Endometrial microvascular endothelial cells (primary cell): ENCODE measurements around the gene COL21A1. TPM values are rescaled to one million over a fixed set of nuclear protein-coding genes. Genes with fewer than 3 reads are reported as not detected.

Experiments used
- in situ Hi-C: cut with HindIII; loops from 2 replicates; pipeline ENCODE4 v1.10.0; 2017; ENCODE audit warnings: low sequenced_read_pairs, low pct_unique_long_range_greater_than_20kb; ENCODE audit errors: inconsistent ontology term
- total RNA-seq: library from RNA; depleted of rRNA; stranded (reverse); fragments of >200 nt; gene quantifications from one replicate; pipeline ENCODE4 v1.2.3, GENCODE V29; 2015; ENCODE audit errors: inconsistent ontology term

Gene COL21A1
- total RNA-seq, 1 donor from 2014 or later, result 0.65 TPM

DNA sequence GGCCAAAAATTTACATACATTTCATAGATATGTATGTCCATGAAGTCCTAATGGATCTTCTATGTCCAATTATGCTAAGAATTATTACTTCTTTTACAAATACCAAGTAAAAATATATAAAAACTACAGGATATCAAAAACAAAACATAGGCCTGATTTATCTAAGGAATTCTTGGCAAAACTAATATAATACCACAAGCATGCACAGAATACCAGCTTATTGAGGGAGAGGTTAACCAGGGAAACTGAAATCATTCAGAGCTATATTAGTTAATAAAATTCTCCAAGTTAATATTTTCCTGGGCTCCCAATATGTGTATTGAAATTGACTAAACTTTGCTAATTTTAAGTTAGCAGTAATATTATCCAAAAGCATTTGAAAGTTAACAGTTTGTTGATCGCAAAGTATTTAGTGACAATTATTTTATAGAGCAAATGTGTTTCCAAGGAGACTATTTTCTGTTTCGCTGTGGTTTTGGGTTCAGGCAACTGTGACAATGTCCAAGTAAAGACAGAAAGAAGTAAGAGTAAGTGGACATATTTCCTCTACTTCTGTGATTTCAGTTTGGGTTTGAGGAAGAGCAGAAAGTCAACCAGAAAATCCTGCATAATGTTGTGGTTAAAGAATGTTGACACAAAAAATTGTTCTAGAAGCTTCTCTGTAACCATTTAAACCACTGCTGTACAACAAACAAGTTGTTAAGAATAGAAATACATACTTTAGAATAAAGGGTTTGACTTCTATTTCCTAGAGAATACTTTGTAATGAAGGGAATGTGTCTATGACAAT is 167.4 kb downstream of the COL21A1 start:
- in situ Hi-C loops, result no loop called here

DNA sequence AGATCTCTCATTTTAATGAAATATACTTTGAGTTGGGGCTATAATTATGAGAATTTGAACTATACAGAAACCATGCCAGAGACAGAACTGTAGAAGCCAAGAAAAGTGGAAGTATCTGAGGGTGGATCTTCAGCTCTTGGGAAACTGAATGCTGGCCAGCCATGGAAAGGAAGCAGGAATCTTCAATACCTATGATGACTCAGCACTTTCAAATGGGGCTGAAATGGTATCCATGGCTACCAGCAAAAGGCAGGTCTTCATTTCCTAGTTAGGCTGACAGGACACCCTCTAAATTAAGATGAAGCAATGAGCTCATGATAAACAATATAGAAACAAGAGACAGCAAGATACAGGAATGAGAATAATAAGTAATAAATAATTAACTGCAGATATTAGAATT is 171.3 kb downstream of the COL21A1 start:
- in situ Hi-C loops, result no loop called here

DNA sequence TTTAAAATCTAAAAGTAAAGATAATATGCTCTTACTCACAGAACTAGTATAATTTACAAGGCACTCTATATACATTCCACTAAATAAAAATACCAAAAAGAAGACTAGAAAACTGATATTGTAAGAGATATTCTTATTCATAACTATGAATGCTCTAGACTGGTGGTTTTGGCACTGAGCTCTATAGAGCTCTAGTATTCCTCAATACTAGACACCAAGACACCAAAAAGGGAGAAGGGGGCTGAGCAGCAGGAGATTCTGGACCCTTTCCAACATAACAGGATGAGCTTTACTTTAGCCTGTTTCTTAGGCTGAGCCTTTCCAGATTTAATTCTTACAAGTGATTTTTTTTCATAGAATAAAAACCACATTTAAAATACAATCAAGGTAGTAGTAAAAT is 173.6 kb downstream of the COL21A1 start:
- in situ Hi-C loops, result no loop called here

DNA sequence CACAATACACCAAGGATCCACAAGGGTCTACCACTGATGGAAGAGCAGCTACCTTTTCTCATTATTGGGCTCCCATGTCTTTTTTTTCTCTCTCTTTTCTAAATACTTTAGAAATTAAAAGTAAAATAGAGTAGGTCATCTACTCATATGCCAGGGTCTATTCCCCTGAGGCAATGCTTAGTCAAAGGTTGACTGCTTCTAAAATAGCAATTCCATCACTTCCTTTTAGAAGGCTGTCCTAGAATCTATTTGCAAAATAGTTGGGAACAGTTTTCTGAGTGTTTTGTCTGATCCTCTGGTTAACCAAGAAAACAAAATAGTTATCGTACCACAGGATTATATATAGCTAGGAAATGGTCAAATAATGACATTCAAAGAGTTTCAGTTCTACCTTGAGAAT is 174.1 kb downstream of the COL21A1 start:
- in situ Hi-C loops, result no loop called here

DNA sequence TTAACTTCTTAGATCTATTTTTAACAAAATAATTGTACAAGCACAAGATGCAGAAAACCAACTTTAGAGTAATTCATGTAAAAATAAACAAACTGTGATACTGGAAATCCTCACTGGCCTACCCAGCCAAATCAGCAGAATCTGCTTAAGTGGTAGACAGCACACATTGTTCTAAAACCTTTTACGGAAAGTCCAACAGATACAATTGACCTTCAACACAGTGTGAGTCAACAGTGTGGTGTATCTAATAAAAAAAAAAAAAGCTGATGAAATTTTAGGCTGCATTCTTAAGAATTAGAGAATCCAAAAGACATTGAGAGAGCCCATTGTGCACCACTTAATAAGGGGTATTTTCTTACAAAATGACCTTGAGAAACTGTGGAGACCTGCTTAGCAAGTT is 174.5 kb downstream of the COL21A1 start:
- in situ Hi-C loops, result no loop called here

DNA sequence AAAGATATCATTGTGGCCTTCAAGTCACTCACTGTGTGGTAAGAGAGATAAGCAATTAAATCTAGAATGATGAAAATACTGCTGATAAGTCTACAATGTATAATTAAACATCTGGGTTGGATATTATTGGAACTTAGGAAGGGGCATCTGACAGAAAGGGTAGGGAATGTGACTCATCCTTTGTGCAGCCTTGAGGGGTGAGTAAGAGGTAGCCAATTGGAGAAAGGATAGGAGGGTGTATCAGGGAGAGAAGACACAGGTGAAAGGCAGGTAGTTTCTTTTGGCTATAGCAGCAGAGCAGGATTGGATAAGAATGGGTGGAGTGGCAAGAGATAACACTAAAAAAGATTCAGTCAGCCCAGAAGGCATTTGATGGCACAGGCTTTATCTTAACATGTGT is 182.0 kb downstream of the COL21A1 start:
- in situ Hi-C loops, result no loop called here

DNA sequence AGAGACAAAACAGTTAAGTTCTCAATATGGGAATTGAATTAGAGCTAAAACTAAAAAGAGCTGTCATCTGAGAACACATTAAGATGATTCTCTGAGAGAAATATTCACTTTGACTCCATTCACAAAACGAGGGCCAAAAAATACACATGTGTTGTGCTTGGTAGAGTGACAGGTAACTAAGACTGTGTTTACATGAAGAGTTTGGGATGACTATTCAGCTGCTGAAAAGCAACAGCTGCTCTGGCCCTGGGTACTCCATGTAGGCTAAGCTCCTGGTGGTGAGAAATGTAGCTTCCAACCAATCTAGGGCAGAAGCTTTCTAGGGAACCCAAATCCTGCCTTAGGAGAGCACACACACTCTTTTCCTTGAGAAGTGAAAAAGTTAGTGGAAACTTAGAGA is 184.5 kb downstream of the COL21A1 start:
- in situ Hi-C loops, result no loop called here

DNA sequence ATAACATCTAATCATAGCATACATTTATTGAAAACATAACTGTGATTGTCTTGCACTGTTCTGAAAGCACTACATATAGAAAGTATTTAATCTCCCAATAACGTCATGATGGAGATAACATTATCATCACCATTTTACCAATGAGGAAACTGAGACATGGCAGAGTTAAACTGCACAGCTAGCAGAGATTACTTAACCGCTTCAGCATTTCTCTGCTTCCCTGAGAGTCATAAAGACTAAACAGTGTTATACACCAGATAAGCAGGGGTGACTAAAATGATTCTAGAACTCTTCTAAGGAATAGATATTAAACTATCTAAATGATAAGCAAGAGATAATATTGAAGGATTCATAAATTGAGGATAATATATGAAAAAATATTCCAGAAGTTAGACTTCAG is 188.7 kb downstream of the COL21A1 start:
- in situ Hi-C loops, result no loop called here

DNA sequence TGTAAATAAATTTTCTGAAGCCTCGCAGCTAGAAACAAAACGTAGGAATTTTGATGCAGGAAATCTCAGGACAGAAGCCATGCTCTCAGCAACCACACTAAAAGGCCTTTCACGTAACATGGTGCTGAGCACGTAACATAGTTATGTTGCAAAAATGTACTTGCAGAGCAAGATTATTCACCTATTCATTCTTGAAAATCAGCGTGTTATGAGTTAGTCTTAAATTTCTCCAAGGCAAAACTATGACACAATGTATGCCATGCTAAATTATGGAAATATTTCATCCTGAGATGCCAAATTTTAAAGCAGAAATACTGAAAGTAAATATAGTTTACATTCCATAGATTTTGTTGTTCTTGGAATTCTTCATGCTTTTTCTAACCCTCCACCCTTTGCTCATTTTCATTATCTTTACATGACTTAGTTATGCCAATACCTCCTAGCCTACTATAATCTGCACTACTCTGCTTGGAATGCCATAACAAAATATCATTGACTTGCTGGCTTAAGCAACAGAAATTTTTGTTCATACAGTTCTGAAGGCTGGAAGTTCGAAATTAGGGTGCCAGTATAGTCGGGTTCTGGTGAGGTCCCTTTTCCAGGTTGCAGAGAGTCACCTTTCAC is 192.2 kb downstream of the COL21A1 start:
- in situ Hi-C loops, result no loop called here

DNA sequence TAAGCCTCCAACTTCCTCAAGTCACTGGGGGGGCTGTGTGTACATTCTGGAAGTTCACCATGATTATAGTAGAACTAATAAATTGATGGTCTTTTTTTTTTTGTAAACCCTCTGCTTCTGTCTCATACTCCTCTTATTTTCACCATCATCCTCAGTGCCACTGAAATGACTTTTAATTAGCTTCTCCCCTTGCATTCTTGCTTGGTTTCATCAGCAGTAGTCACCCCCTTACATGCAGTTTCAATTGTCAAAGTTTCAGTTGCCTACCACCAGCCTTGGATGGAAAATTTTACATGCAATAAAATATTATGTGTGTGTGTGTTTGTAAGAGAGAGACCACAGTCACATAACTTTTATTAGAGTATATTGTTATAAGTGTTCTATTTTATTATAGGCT is 196.2 kb downstream of the COL21A1 start:
- in situ Hi-C loops, result no loop called here

DNA sequence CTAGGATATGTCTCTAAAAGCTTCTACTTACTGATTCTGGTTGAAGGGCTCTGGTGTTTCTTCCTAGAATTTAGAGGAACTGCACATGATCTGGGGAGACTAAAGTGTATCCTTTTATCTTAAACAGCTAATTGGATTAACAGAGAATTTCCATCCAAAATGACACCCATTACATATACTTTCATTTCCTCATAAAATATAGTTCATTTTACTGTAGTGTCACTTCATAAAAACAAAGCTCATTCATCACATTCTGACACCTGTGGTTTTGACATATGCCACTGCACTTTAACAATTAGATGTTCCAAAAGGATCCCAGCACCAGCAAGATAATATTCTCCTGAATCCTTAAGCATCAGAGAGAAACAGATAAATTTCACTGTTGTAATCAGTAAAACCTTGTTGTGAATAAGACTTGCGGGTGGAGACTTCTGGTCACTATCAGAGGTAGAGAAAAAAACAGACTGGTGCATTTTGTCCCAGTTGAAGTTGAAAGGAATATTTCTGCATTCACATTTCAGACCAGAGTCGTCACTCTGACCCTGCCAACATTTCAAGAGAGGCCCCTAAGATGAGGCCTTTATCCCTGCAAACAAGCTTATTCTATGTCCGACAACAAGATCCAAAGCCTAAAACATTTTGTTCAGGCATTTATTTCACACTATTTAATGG is 196.7 kb downstream of the COL21A1 start:
- in situ Hi-C loops, result no loop called here

DNA sequence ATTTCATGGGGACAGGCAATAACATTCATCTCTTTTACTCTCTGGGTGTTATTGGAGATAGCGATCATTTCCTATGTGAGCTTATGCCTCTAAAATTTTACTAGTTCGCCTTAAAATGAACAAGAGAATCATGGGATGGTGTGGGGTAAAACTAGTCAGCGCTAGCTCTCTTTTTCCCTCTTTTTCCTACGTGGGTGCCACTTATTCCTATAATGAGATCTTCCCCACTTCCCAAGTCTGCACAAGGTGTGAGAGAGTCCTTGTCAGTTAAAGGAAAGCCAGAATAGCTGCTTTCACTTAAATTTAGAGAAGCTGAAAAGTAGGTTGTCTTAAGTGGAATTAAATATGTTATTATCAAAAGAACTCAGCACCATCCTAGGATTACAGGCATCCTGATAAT is 198.8 kb downstream of the COL21A1 start:
- in situ Hi-C loops, result no loop called here

DNA sequence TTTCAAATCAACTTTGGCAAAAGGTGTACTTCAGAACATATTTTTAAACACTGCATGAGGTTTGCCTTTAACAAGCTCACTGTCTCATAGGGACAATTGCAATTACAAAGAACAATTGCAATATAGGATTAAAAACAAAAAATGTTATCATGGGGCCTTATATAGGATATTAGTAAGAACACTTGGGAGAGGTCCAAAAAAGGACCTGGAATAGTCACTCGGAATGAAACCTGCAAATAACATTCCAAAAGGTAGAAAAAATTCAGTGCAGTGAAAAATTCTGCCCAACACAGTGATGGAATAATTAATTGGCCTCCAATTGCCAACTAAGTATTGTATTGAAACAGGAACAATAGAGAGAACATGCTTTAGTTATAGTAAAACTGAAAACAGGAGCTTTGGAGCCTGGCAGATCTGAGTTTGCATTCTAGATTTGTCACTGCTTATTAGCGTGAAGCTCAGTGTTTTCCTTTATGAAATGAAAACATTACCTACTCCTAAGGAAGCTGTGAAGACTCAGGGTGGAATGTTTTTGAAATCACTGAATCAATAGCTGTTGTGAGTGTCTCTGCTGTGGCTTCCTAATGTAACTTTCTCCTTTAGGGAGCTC is 199.3 kb downstream of the COL21A1 start:
- in situ Hi-C loops, result no loop called here

DNA sequence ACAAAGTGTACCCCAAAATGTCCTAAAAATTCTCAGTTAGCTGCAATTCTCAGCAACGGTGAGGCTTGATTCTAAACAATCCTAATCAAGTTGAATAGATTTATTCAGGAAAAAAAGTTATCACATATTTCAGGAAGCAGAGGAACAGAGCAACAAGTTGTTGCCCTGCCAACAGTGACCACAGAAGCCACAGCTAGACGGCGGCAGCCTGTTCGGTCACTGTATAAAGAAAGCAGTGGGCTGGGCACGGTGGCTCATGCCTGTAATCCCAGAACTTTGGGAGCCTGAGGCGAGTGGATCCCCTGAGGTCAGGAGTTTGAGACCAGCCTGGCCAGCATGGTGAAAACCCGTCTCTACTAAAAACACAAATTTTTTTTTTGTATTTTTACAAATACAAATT is 200.8 kb downstream of the COL21A1 start:
- in situ Hi-C loops, result no loop called here

DNA sequence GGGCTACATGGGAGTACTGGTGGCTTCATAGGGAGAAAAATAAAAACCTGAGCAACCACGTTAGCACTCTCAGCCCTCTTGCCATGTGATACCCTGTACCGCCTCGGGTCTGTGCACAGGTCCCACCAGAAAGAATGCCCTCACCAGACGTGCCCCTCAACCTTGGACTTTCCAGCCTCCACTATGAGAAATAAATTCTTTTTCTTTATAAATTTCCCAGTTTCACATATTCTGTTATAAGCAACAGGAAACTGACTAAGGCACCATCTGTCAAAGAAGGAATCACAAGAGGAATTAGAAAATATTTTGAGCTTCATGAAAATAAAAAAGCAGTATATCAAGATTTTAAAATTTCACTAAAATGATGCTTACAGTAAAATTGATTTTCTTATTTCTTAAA is 203.6 kb downstream of the COL21A1 start:
- in situ Hi-C loops, result no loop called here

DNA sequence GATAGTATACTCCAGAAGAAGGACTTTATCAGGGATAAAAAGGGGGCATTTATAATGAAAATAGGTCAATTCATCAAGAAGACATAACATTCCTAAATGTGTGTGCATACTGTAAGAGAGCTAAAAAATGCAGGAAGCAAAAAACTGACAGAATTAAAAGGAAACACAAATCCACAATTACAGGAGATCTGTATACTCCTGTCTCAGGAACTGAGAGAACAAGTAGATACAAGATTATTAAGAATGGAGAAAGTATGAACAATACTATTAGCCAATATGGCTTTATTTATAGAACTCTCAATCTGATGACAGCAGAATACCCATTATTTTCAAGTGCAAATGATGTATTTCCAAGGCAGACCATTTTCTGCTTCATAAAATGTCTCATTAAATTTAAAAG is 204.3 kb downstream of the COL21A1 start:
- in situ Hi-C loops, result no loop called here

DNA sequence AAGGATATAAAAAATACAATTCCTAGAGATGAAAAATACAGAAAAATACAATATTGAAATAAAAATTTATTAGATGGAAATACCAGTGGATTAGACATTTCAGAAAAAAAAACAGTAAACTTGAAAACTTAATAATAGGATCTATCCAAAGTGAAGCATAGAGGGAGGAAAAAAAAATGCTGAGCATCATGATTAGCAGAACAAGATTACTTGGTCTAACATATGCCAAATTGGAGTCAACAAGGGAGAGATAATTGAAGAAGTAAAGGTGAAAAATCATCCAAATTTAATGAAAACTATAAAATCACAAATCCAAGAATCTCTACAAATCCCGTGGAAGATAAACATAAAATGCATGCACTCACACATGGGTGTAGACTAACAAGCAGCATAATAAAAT is 205.8 kb downstream of the COL21A1 start:
- in situ Hi-C loops, result no loop called here

DNA sequence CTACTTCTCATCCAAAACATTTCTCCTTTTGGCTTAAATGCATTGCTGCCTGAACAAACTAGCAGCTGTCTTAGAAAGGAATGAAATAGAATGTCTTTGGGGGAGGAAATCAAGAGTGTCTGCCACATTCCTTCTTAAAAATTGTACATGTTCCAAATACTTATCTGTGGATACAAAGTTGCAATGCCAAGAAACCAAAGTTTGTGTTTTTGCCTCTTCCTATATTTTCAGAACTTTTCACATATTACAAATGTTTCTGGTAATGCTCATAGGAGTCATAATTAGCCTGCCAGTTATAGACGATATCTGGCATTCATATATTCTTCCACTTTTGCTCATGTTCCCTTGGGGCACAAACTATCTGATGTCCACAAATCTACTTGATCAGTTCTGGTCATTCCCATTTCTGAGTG is 206.5 kb downstream of the COL21A1 start:
- in situ Hi-C loops, result no loop called here

DNA sequence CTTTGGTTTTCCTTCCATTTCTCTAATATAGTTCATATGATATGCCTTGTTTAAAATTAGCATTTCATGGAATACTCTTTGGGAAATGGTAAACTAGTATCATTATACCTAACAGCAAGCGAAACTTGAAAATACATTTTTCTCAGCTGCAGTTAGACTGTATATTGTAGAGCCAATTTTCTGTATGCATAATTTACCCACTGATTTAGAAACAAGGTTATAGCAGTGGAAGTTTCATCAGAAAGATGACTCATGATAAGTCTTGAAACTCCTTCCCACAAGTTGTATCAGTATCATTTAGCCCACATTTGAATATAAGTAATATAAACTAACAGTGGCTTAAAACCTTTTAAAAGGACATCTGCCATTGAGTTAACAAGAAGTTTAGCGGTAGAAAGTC is 207.2 kb downstream of the COL21A1 start:
- in situ Hi-C loops, result no loop called here

DNA sequence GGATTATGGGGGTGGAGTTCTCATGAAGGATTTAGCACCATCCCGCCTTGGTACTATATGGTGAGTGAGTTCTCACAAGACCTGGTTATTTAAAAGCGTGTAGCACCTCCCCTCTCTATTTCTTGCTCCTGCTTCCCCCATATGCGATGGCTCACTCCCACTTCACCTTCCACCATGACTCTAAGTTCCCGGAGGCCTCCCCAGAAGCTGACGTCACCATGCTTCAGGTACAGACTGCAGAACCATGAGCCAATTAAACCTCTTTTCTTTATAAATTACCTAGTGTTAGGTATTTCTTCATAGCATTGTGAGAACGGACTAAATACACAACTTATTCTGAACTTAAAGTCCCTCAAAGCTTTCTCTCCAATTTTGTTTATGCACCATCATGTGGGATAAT is 208.6 kb downstream of the COL21A1 start:
- in situ Hi-C loops, result no loop called here
